SK-N-MC (cell line): Measurements from ENCODE around the gene SPATA31D1.

Source experiments
- DNase-seq: peaks from one replicate; pipeline ENCODE4 v3.0.0-alpha.2; 2011; ENCODE audit warnings: low read depth, low spot score
- H3K27ac ChIP-seq: fragments of 200-600 bp; sonication (generic); 2 replicates; pipeline ENCODE4 v1.5.1; 2016; ENCODE audit warnings: mixed run types
- H3K36me3 ChIP-seq: fragments of 200-600 bp; sonication (generic); 2 replicates; pipeline ENCODE4 v1.6.1; 2017; ENCODE audit warnings: antibody characterized with exemption, low read length, mixed read lengths; ENCODE audit not compliant: insufficient read depth
- H3K4me3 ChIP-seq: fragments of 200-600 bp; sonication (generic); 2 replicates; pipeline ENCODE4 v1.5.1; 2016
- H3K9ac ChIP-seq: fragments of 200-600 bp; sonication (generic); 2 replicates; pipeline ENCODE4 v1.8.0; 2017; ENCODE audit warnings: mixed run types, mixed read lengths; ENCODE audit not compliant: insufficient read length
- H3K9me3 ChIP-seq: fragments of 200-600 bp; sonication (generic); 2 replicates; pipeline ENCODE4 v1.6.1; 2017; ENCODE audit warnings: low read depth, mild to moderate bottlenecking, antibody characterized with exemption, low read length, moderate library complexity, mixed read lengths
- EZH2 ChIP-seq: fragments of 200-600 bp; sonication (generic); IDR thresholded peaks from one replicate; pipeline ENCODE4 v1.6.1; 2017; ENCODE audit warnings: antibody characterized with exemption
- FOXP2 ChIP-seq: optimal IDR thresholded peaks from 2 replicates; pipeline ENCODE3; 2011; ENCODE audit warnings: mild to moderate bottlenecking, moderate library complexity; ENCODE audit not compliant: insufficient read depth; ENCODE audit errors: extremely low read length, control extremely low read depth
- POLR2AphosphoS5 ChIP-seq: IDR thresholded peaks from 2 replicates; pipeline ENCODE4 v1.6.1; 2012; ENCODE audit warnings: mild to moderate bottlenecking, low read depth, low read length, borderline replicate concordance

Gene SPATA31D1

GRCh38 chr9:82037126-82037525 lies 48.6 kb downstream of the SPATA31D1 start:
- no peak for DNase-seq
- Histone ChIP-seq H3K9me3 (no peaks in the 10 kb centered on the region), H3K27ac (no peak overlapping the region), H3K4me3 (no peak overlapping the region), H3K36me3 (no peaks in the 10 kb centered on the region), H3K9ac (no peak overlapping the region)
- no peak for TF ChIP-seq POLR2AphosphoS5
- TF ChIP-seq FOXP2: no peak
- no peak for TF ChIP-seq EZH2

GRCh38 chr9:82038897-82039296 lies 50.3 kb downstream of the SPATA31D1 start:
- no peak overlapping the region for H3K27ac ChIP-seq
- no peak for DNase-seq
- no peaks in the 10 kb centered on the region for H3K36me3 ChIP-seq
- no peak overlapping the region for H3K9ac ChIP-seq
- no peak for TF ChIP-seq FOXP2
- H3K4me3 ChIP-seq: no peak overlapping the region
- no peaks in the 10 kb centered on the region for H3K9me3 ChIP-seq
